Activated T-helper 2 cell treated with anti-CD3 and anti-CD28 coated beads, Interferon-gamma antibody, Interleukin-2, Interleukin-4, amounts not matched to agents 10 μg/mL and 5 μg/mL and 100 μg/mL, durations not matched to agents 14 hours and 24 hours and 36 hours (primary cell): ENCODE measurements around the gene ZNF367. TPM values are rescaled to one million over a fixed set of nuclear protein-coding genes. Genes with fewer than 3 reads are reported as not detected.
A peak's percentile ranks its signal among the peaks of the same experiment; 100 is the strongest.

Experiments used
- DNase-seq: peaks from one replicate; pipeline ENCODE4 v3.0.0; 2021; ENCODE audit warnings: low spot score
- H3K27ac Mint-ChIP-seq: one replicate; pipeline ENCODE4 v1.8.0; 2021; ENCODE audit warnings: mixed read lengths
- H3K27me3 Mint-ChIP-seq: one replicate; pipeline ENCODE4 v1.8.0; 2021; ENCODE audit warnings: low read depth, mixed read lengths
- H3K36me3 Mint-ChIP-seq: one replicate; pipeline ENCODE4 v1.8.0; 2021; ENCODE audit warnings: low read depth, mixed read lengths
- H3K4me1 Mint-ChIP-seq: one replicate; pipeline ENCODE4 v1.8.0; 2021; ENCODE audit warnings: low read depth, mixed read lengths
- H3K4me3 Mint-ChIP-seq: one replicate; pipeline ENCODE4 v1.8.0; 2021; ENCODE audit warnings: low read depth, mild to moderate bottlenecking, moderate library complexity, mixed read lengths
- H3K9me3 Mint-ChIP-seq: one replicate; pipeline ENCODE4 v1.8.0; 2021; ENCODE audit warnings: mixed read lengths
- intact Hi-C: fragments of 100-400 bp; cut with micrococcal nuclease; formaldehyde crosslinking; loops from one replicate; pipeline ENCODE4 v1.15.1; 2023
- total RNA-seq: library from RNA; stranded (reverse); gene quantifications from 2 replicates; pipeline ENCODE4 v1.2.3, GENCODE V29; 2022

The ZNF367 gene
- total RNA-seq, result 19.5 and 19.6 TPM in 2 replicates

DNA sequence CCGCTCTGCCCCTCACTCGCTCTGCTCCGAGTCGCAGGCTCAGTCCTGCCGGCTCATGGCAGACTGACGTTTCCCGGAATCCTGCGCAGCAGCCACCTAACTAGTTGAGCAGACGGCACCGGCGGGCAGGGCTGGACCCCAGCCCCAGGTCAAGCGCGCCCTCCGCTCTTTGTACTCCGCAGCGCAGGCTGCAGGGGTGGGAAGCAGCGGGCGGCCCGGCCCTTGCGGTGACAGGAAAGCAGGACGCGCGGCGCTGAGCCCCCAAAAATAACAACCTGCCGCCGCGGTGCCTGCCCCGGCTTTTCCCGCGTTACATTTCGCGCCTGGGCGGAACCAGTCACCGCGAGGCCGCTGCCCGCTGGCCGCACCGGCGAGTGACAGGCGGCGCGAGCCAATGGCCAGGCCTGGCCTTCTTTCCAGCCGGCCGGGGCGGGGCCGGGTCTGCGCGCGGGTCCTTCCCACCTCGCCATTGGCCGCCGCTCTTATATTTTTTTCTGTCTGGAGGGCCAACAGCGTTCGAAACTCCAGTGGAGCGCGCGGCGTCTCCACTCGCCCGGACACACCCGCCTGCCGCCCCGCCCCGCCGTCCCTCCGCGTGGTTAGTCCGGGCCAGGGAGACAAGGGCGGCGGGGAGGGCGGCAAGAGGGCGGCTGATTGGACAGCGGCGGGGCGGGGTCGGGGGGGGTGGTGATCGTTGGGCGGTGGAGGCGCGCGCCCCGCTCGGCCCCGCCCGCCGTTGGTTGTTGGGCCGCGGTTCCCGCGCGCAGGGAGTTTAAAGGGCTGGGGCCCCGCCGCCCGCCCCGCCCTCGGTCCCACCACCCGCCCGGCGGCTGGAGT lies at the start of gene ZNF367:
Gene ZNF367 (minus strand): TSS at position 288 of the 837 bp plus-strand sequence. CDS start 338 bp downstream, outside the sequence.
- peaks cover 20% of the 10 kb centered on the region for H3K36me3 Mint-ChIP-seq
- DNase-seq, result peak; percentile 95
- H3K4me1 Mint-ChIP-seq, result peaks cover 30% of the 10 kb centered on the region
- no peaks in the 10 kb centered on the region for H3K9me3 Mint-ChIP-seq
- H3K4me3 Mint-ChIP-seq, result peak within 1 kb of the TSS; percentile 89
- intact Hi-C loops, result loop anchor here (1.0 to 10.0 kb wide), 8 partner anchors 31 to 1216 kb away; partner anchors contain the start of genes ERCC6L2, NCBP1, PRXL2C and SLC35D2
- H3K27ac Mint-ChIP-seq, result peak within 1 kb of the TSS; percentile 91
- H3K27me3 Mint-ChIP-seq, result no peaks in the 10 kb centered on the region

GRCh38 chr9:96467784-96468183 lies 49.6 kb upstream of the ZNF367 start:
- H3K4me1 Mint-ChIP-seq, result no peaks in the 10 kb centered on the region
- no peak overlapping the region for H3K4me3 Mint-ChIP-seq
- H3K27me3 Mint-ChIP-seq, result no peaks in the 10 kb centered on the region
- no peaks in the 10 kb centered on the region for H3K9me3 Mint-ChIP-seq
- intact Hi-C loops, result no loop called here
- peaks cover 13% of the 10 kb centered on the region for H3K36me3 Mint-ChIP-seq
- DNase-seq, result no peak
- no peak overlapping the region for H3K27ac Mint-ChIP-seq

DNA sequence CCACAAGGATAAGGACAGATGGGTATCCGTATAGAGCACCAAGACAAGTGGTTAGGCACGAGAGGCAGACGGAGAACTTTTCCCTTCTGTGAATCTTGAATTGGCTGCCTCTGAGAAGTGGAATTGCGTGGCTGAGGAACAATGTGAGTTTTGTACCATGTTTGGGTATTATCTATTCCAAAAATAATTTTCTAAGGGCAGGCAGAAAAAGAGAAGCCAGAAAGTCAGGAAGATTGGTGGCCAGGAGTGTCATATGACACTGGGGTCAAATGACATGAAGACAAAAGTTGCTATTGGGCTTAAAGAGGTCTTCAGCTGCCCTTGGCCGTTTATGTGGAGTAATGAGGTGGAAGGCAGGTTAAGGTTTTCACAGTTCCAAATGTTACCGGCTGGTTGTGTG lies 46.3 kb upstream of the ZNF367 start:
- no peak overlapping the region for H3K4me3 Mint-ChIP-seq
- H3K36me3 Mint-ChIP-seq, result peaks cover 11% of the 10 kb centered on the region
- no peaks in the 10 kb centered on the region for H3K9me3 Mint-ChIP-seq
- no peak overlapping the region for H3K27ac Mint-ChIP-seq
- intact Hi-C loops, result no loop called here
- no peaks in the 10 kb centered on the region for H3K27me3 Mint-ChIP-seq
- no peak for DNase-seq
- no peaks in the 10 kb centered on the region for H3K4me1 Mint-ChIP-seq

DNA sequence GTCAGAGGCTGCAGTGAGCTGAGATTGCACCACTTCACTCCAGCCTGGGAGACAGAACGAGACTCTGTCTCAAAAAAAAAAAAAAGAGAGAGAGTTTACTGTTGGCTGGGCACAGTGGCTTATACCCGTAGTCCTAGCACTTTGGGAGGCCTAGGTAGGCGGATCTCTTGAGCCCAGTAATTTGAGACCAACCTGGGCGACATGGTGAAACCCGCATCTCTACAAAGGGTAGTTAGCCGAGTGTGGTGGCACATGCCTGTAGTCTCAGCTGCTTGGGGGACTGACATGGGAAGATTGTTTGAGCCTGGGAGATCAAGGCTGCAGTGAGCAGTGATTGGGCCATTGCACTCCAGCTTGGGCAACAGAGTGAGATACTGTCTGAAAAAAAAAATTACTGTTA lies 44.4 kb upstream of the ZNF367 start:
- Mint-ChIP-seq H3K9me3 (no peaks in the 10 kb centered on the region), H3K27ac (no peak overlapping the region), H3K36me3 (peaks cover 23% of the 10 kb centered on the region), H3K4me3 (no peak overlapping the region), H3K27me3 (no peaks in the 10 kb centered on the region), H3K4me1 (peaks cover 3% of the 10 kb centered on the region)
- no peak for DNase-seq
- intact Hi-C loops, result no loop called here

DNA sequence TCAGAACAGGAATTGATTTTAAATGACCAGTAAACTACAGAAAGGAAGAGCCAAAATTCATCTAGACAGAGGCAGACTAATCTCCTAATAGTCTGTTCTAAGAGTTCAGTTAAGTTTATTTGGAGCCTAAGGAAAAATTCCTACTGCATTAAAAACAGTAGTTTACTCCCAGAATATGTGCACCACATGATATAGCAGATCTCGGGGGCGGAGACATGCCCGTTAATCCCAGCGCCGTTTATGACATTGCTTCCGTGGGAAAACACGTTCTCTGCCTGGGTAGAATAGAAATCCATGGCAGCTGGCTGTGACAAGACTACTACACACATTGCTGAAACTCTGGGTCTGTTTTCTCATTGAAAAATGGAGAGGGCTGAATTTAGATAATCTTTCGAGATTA lies 43.2 kb upstream of the ZNF367 start:
- no peak overlapping the region for H3K4me3 Mint-ChIP-seq

DNA sequence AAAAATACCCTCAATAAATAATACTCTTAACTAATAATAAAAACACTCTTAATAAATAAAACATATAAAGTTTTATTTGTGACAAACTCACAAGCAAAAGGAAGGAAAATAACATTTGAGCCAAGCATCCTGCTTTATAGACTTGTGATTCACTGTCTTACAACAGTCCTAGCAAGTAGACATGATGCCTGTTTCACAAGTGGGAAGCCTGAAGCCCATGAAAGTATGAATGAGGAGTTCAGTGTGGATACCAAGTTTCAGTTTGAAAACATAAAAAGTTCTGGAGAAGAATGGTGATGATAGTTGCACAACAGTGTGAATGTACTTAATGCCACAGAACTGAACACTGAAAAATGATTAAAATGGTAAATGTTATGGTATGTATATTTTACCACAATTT lies 42.7 kb upstream of the ZNF367 start:
- peaks cover 3% of the 10 kb centered on the region for H3K4me1 Mint-ChIP-seq
- no peaks in the 10 kb centered on the region for H3K27me3 Mint-ChIP-seq
- H3K27ac Mint-ChIP-seq, result no peak overlapping the region
- DNase-seq, result no peak
- no peaks in the 10 kb centered on the region for H3K9me3 Mint-ChIP-seq
- intact Hi-C loops, result no loop called here
- no peak overlapping the region for H3K4me3 Mint-ChIP-seq
- H3K36me3 Mint-ChIP-seq, result peaks cover 23% of the 10 kb centered on the region

More for the DNA sequence above, 43.2 kb upstream of the ZNF367 start:
- peaks cover 23% of the 10 kb centered on the region for H3K36me3 Mint-ChIP-seq
- no peak overlapping the region for H3K27ac Mint-ChIP-seq
- no peak for DNase-seq
- no peaks in the 10 kb centered on the region for H3K27me3 Mint-ChIP-seq
- intact Hi-C loops, result no loop called here
- H3K4me1 Mint-ChIP-seq, result peaks cover 3% of the 10 kb centered on the region
- no peaks in the 10 kb centered on the region for H3K9me3 Mint-ChIP-seq

- no peak overlapping the region for H3K27ac Mint-ChIP-seq
- intact Hi-C loops, result no loop called here
- peaks cover 19% of the 10 kb centered on the region for H3K36me3 Mint-ChIP-seq
- DNase-seq, result no peak
- no peaks in the 10 kb centered on the region for H3K9me3 Mint-ChIP-seq
- no peak overlapping the region for H3K4me3 Mint-ChIP-seq
- peaks cover 3% of the 10 kb centered on the region for H3K4me1 Mint-ChIP-seq
- H3K27me3 Mint-ChIP-seq, result no peaks in the 10 kb centered on the region
These were observed 42.3 kb upstream of the ZNF367 start for GRCh38 chr9:96460470-96460869.

- intact Hi-C loops, result no loop called here
- DNase-seq, result no peak
- Mint-ChIP-seq H3K4me1 (peaks cover 3% of the 10 kb centered on the region), H3K36me3 (peaks cover 15% of the 10 kb centered on the region), H3K27me3 (no peaks in the 10 kb centered on the region), H3K27ac (no peak overlapping the region), H3K9me3 (no peaks in the 10 kb centered on the region), H3K4me3 (no peak overlapping the region)
These were observed 41.3 kb upstream of the ZNF367 start for GRCh38 chr9:96459268-96460007.

DNA sequence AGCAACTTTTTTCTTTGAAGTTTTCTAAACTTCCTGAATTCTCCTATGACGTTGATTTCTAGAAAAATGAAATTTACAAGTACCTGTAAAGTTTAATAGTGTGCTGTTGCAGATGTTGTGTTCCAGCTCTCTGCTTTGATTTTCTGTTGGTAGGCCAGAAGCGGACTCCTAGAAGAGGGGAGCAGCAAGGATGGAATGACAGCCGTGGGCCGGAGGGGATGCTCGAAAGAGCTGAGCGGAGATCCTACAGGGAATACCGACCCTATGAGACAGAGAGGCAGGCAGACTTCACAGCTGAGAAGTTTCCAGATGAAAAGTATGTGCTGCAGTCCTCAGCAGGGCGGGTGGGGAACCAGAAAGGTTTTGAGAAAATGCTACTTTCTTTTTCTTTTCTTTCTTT lies 40.1 kb upstream of the ZNF367 start:
- H3K36me3 Mint-ChIP-seq, result peaks cover 18% of the 10 kb centered on the region
- no peak for DNase-seq
- H3K27me3 Mint-ChIP-seq, result no peaks in the 10 kb centered on the region
- H3K4me1 Mint-ChIP-seq, result peaks cover 7% of the 10 kb centered on the region
- no peak overlapping the region for H3K27ac Mint-ChIP-seq
- intact Hi-C loops, result no loop called here
- no peak overlapping the region for H3K4me3 Mint-ChIP-seq
- no peaks in the 10 kb centered on the region for H3K9me3 Mint-ChIP-seq

GRCh38 chr9:96457266-96457665 lies 39.1 kb upstream of the ZNF367 start:
- no peaks in the 10 kb centered on the region for H3K27me3 Mint-ChIP-seq
- H3K4me3 Mint-ChIP-seq, result no peak overlapping the region
- no peak for DNase-seq
- intact Hi-C loops, result no loop called here
- H3K4me1 Mint-ChIP-seq, result peaks cover 11% of the 10 kb centered on the region
- no peaks in the 10 kb centered on the region for H3K9me3 Mint-ChIP-seq
- H3K36me3 Mint-ChIP-seq, result peaks cover 18% of the 10 kb centered on the region
- H3K27ac Mint-ChIP-seq, result no peak overlapping the region

GRCh38 chr9:96453625-96454024 lies 35.5 kb upstream of the ZNF367 start:
- H3K27me3 Mint-ChIP-seq, result peaks cover 5% of the 10 kb centered on the region
- DNase-seq, result no peak
- peaks cover 18% of the 10 kb centered on the region for H3K4me1 Mint-ChIP-seq
- intact Hi-C loops, result loop anchor here (1.0 to 5.0 kb wide), 2 partner anchors 39 to 113 kb away; no protein-coding TSS in a partner anchor
- H3K36me3 Mint-ChIP-seq, result peaks cover 8% of the 10 kb centered on the region
- H3K27ac Mint-ChIP-seq, result no peak overlapping the region
- H3K9me3 Mint-ChIP-seq, result no peaks in the 10 kb centered on the region
- no peak overlapping the region for H3K4me3 Mint-ChIP-seq

GRCh38 chr9:96450613-96451528 lies 32.7 kb upstream of the ZNF367 start:
- peak; percentile 14 for DNase-seq
- peak overlapping the region; percentile 15 for H3K27ac Mint-ChIP-seq
- no peaks in the 10 kb centered on the region for H3K9me3 Mint-ChIP-seq
- peaks cover 11% of the 10 kb centered on the region for H3K27me3 Mint-ChIP-seq
- peaks cover 28% of the 10 kb centered on the region for H3K4me1 Mint-ChIP-seq
- H3K4me3 Mint-ChIP-seq, result peak overlapping the region; percentile 86
- intact Hi-C loops, result loop anchor here (2.0 to 5.0 kb wide), 2 partner anchors 28 to 41 kb away; no protein-coding TSS in a partner anchor
- H3K36me3 Mint-ChIP-seq, result peaks cover 3% of the 10 kb centered on the region
